Cardiac fibroblast (primary cell): ENCODE measurements around the gene SDK2.

Experiments
- DNase-seq, 2 donors: peaks; one replicate each; pipeline versions ENCODE4 v3.0.0 to v3.0.0-alpha.2; 2010; ENCODE audit warnings: low read depth in 2 of 2
- H3K4me3 ChIP-seq, 2 donors: replicated peaks in 1 of 2; 1 replicate in 1 of 2; 2 replicates in 1 of 2; pipeline ENCODE4 v1.5.1; 2011; ENCODE audit warnings: low read depth in 2 of 2, low read length in 2 of 2, mild to moderate bottlenecking in 2 of 2, moderate library complexity in 1 of 2
- TF ChIP-seq, protein P1 (sequence below): IDR thresholded peaks from one replicate; pipeline ENCODE4 v1.5.1; 2011; ENCODE audit warnings: low read depth, mild to moderate bottlenecking, low read length, inconsistent platforms

SDK2 gene

DNA sequence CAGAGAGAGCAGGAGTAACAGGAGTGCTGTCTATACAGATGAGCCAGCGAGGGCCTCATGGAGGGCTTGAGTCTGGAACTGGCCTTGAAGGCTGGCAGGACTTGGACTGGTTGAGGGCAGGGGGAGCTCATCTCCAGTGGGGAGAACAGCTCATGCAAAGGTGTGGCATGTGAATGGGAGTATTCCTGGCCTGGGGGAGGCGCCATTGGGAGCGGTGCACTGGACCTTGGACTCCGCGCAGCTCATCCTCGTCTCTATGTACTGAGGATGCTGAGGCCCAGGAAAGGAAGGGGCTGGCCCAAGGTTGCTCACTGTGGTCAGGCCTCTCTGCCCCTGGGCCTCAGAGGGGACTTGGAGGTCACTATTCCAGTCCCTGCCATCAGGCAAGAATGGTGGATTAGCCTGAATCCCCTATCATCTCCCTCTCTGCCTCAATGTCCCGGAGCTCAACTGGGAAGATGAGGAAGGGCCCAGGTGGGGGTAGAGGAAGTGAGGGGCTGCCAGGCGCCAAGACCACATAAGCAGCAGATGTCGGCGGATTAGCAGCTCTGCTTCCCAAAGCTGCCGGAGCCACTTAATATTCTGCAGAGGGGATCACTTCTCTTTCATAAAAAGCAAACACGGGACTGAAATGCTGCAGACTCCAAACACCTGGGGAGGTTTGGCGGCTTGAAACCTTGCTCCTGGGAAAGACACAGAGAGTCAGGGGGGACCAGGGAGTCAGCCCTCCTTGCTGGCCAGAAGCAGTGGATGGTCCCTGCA, 88.9 kb downstream of the SDK2 start:
- TF ChIP-seq, protein P1, sequence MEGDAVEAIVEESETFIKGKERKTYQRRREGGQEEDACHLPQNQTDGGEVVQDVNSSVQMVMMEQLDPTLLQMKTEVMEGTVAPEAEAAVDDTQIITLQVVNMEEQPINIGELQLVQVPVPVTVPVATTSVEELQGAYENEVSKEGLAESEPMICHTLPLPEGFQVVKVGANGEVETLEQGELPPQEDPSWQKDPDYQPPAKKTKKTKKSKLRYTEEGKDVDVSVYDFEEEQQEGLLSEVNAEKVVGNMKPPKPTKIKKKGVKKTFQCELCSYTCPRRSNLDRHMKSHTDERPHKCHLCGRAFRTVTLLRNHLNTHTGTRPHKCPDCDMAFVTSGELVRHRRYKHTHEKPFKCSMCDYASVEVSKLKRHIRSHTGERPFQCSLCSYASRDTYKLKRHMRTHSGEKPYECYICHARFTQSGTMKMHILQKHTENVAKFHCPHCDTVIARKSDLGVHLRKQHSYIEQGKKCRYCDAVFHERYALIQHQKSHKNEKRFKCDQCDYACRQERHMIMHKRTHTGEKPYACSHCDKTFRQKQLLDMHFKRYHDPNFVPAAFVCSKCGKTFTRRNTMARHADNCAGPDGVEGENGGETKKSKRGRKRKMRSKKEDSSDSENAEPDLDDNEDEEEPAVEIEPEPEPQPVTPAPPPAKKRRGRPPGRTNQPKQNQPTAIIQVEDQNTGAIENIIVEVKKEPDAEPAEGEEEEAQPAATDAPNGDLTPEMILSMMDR, result no peak
- DNase-seq, result no peak
- H3K4me3 ChIP-seq, result no peak overlapping the region

DNA sequence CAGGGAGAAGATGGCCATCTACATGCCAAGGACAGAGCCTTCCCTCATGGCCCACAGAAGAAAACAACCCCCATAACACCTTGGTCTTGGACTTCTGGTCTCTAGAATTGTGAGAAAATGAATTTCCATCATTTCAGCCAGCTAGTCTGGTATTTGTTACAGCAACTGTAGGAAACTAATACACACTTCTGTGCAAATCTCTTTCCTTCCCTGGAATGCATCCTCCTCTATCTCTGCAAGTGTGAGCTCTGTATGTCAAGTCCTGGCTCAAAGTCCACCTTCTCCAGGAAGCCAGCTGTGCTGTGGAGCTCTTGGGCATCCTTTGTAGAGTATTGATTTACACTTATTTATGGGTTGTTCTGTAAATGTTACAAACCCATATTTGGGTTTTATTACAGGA, 89.7 kb downstream of the SDK2 start:
- H3K4me3 ChIP-seq, result no peak overlapping the region
- TF ChIP-seq, protein P1, result no peak
- no peak for DNase-seq

DNA sequence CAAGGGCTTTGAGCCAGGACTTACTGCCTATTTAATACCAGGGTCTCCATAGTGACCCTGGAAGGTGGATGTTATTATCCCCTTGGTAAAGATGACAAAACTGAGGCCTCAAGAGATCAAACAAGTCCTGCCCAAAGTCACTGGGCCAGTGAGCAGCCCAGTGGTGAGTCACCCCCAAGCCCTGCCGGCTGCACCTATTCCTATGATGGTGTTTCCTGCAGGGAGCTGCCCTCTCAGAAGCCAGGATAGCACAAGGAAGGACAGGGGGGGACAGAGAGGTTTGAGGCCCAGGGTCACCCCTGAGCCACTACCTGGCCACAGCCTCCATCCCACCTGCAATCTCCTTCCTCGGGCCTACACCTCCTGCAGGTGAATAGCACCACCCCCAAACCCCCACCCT, 90.9 kb downstream of the SDK2 start:
- DNase-seq, result no peak
- TF ChIP-seq, protein P1, result no peak
- H3K4me3 ChIP-seq, result no peak overlapping the region

DNA sequence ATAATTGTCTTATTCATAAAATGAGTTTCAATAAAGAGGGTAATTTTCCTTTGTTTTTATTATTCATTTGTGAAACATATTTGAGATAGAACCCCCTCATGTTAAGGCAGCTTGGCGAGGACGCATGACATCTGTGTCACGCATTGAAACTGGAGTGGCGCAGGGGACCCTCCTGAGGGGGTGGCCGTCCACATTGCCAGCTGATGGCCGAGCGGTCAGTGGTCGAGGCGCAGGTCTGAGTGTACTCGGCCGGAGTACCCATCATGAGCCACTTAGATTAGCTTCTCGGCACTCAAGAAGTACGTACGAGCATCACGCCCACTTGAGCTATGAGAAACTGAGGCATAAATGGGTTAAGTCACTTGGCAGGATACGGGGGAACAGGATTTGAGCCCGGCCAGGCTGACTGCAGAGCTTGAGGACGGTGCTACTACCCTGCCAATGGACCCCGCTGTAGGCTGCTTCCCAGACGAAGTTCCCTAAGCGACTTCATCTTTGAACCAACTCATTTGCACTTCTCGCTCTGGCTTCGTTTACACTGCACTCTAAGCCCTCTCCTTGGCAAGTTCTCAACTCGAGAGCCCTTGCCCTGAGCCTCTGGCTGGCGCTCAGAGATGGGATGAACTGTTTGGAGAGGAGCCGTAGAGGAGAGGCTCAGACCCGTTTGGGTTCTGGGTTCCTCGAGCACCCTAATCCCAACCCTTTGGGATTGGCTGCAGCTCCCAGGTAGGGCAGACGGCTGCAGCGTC, 91.8 kb downstream of the SDK2 start:
- H3K4me3 ChIP-seq, result no peak overlapping the region
- DNase-seq, result no peak
- TF ChIP-seq, protein P1, result no peak

DNA sequence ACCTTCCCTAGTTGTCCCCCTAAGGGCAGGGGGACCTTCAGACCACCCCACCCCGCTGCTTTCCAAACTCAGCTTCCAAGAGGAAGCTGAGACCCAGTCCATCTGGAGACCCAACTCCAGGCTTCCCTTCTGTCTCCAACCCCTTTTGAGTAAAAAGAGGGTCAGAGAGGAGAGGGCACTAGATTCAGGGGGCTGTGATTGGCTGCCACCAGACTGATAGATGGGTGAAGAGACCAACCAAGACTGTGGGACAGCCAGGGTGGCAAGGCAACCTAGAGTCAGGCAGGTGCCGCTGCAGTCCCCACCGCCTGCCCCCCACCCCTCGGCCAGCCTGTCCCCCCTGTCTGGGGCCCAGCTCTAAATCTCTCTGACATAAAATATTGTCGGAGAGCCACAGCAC, 92.5 kb downstream of the SDK2 start:
- TF ChIP-seq, protein P1, result no peak
- no peak overlapping the region for H3K4me3 ChIP-seq
- no peak for DNase-seq

DNA sequence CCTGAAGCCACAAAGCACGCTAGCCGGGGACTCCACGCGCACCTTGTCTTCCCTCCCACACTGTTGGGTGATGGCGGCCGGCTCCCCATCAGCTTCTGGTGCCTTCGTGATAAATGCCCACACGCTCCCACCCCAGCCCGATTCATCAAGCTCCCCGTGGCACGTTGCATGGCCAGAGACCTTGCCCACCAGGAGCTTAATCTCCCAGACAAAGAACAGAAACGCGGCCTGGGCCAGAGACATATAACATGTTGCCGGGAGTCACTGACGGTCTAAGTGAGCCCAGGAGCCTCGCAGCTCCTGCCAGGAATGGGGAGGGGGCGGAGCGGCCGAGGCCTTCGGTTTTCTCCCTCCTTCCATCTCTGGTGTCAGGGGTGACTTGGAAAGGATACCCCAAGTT, 93.1 kb downstream of the SDK2 start:
- no peak overlapping the region for H3K4me3 ChIP-seq
- DNase-seq, result no peak
- TF ChIP-seq, protein P1, result no peak
